GM19372 (cell line): ENCODE measurements around the gene SELENOO.

Experiments
- ATAC-seq: cut with Tn5 transposase; IDR thresholded peaks from one replicate; pipeline ENCODE4 v1.9.1; 2021; ENCODE audit warnings: mild to moderate bottlenecking, low read depth, moderate library complexity; ENCODE audit not compliant: unreplicated experiment

Gene SELENOO

DNA sequence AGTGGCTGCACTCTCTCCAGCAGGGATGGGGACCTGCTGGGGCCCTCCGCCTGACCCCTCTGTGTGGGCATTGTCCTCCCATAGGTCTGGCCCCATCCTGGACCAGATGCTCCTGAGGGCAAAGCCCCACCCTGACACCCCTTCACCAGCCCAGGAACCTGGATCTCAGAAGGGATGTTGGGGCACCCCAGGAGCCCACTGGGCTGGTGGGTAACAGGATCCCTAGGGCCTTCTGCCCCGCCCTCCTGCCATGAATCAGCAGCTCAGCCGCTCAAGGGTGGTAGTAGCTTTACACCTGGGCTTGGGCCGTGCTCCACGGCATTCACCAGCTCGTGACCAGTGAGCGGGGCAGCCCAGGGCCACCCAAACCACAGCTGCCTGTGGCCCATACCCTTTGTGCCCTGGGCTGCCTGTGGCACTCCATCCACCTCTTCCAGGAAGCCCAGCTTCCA, 61.7 kb downstream of the SELENOO start:
- ATAC-seq, result no peak

GRCh38 chr22:50262973-50263617, 62.3 kb downstream of the SELENOO start:
- no peak for ATAC-seq

- no peak for ATAC-seq
Measured at GRCh38 chr22:50264104-50264745, 63.4 kb downstream of the SELENOO start.

- no peak for ATAC-seq
Measured at GRCh38 chr22:50264946-50265669, 64.3 kb downstream of the SELENOO start.

- ATAC-seq, result no peak
Measured at GRCh38 chr22:50266994-50267393, 66.2 kb downstream of the SELENOO start.
